H1 (cell line): ENCODE results near the gene SLC23A2. TPM values are rescaled to one million over a fixed set of nuclear protein-coding genes. Genes with fewer than 3 reads are reported as not detected.

Experiments
- CTCF ChIA-PET: fragments of 300-600 bp; sonication (Branson Sonifier 250); formaldehyde crosslinking; loops from one replicate; lab custom pipeline; 2021; ENCODE audit not compliant: partially characterized antibody; lab: Charles Lee
- POLR2A ChIA-PET: fragments of 300-600 bp; sonication (Branson Sonifier 250); formaldehyde crosslinking; loops from one replicate; lab custom pipeline; 2021; ENCODE audit warnings: inconsistent platforms; ENCODE audit not compliant: partially characterized antibody; lab: Charles Lee
- DNase-seq, 2 experiments: peaks; one replicate each; pipeline versions ENCODE4 v3.0.0 to v3.0.0-alpha.2; 2010 to 2022; ENCODE audit warnings: low spot score in 2 of 2, low read depth in 1 of 2, mixed read lengths in 1 of 2
- FAIRE-seq: peaks from 2 replicates; lab custom pipeline; 2011; peaks lifted over from hg19 to GRCh38; lab: Jason Lieb, UNC
- H2AFZ ChIP-seq: 2 replicates; pipeline ENCODE4 v1.8.1; 2012; ENCODE audit warnings: low read length, inconsistent platforms
- H2AK5ac ChIP-seq: 2 replicates; pipeline ENCODE4 v1.6.1; 2013; ENCODE audit warnings: low read depth, low read length
- H2BK120ac ChIP-seq: replicated peaks from 2 replicates; pipeline ENCODE3; 2013; ENCODE audit warnings: low read depth, low read length, inconsistent platforms
- H2BK12ac ChIP-seq: 2 replicates; pipeline ENCODE4 v1.6.1; 2013; ENCODE audit warnings: low read depth, low read length
- H2BK15ac ChIP-seq: 2 replicates; pipeline ENCODE4 v1.6.1; 2013; ENCODE audit warnings: low read length
- H2BK20ac ChIP-seq: 2 replicates; pipeline ENCODE4 v1.6.1; 2013; ENCODE audit warnings: low read length
- H2BK5ac ChIP-seq: 2 replicates; pipeline ENCODE4 v1.6.1; 2013; ENCODE audit warnings: low read depth, low read length
- H3K14ac ChIP-seq: 2 replicates; pipeline ENCODE4 v1.6.1; 2013; ENCODE audit warnings: inconsistent platforms; ENCODE audit not compliant: insufficient read length
- H3K18ac ChIP-seq: 2 replicates; pipeline ENCODE4 v1.6.1; 2013; ENCODE audit warnings: low read length; ENCODE audit errors: extremely low read depth
- H3K23ac ChIP-seq: 2 replicates; pipeline ENCODE4 v1.6.1; 2013; ENCODE audit warnings: inconsistent platforms; ENCODE audit not compliant: insufficient read length
- H3K23me2 ChIP-seq: 2 replicates; pipeline ENCODE4 v1.6.1; 2013; ENCODE audit warnings: low read depth, low read length
- H3K27ac ChIP-seq: 2 replicates; pipeline ENCODE4 v1.6.1; 2011; ENCODE audit warnings: low read depth, low read length, inconsistent platforms
- H3K27me3 ChIP-seq, 4 experiments: replicated peaks in 1 of 4; 1 replicate in 1 of 4; 2 replicates in 3 of 4; pipeline versions ENCODE4 v1.6.1 to v1.8.1; 2011 to 2013; ENCODE audit warnings: low read length in 3 of 4, mild to moderate bottlenecking in 3 of 4, inconsistent platforms in 2 of 4, mixed read lengths in 2 of 4, moderate library complexity in 1 of 4; ENCODE audit not compliant: control insufficient read depth in 3 of 4, insufficient read depth in 3 of 4; ENCODE audit errors: extremely low read depth in 1 of 4
- H3K36me3 ChIP-seq, 4 experiments: 2 replicates each; pipeline versions ENCODE4 v1.6.1 to v1.8.1; 2011 to 2013; ENCODE audit warnings: mild to moderate bottlenecking in 4 of 4, low read length in 3 of 4, moderate library complexity in 2 of 4, control low read depth in 1 of 4, inconsistent platforms in 1 of 4; ENCODE audit not compliant: insufficient read depth in 4 of 4, control insufficient read depth in 2 of 4
- H3K4ac ChIP-seq: replicated peaks from 2 replicates; pipeline ENCODE3; 2013; ENCODE audit warnings: low read length, low read depth, mixed read lengths, inconsistent platforms; ENCODE audit not compliant: insufficient read length
- H3K4me1 ChIP-seq, 4 experiments: replicated peaks in 1 of 4; 1 replicate in 1 of 4; 2 replicates in 3 of 4; pipeline versions ENCODE4 v1.6.1 to v1.8.1; 2011 to 2013; ENCODE audit warnings: low read length in 3 of 4, inconsistent platforms in 2 of 4, mixed read lengths in 1 of 4; ENCODE audit not compliant: insufficient read depth in 4 of 4, control insufficient read depth in 3 of 4
- H3K4me2 ChIP-seq, 2 experiments: 2 replicates each; pipeline versions ENCODE4 v1.6.1 to v1.8.1; 2011 to 2013; ENCODE audit warnings: low read depth in 2 of 2, low read length in 2 of 2, control low read depth in 1 of 2, inconsistent platforms in 1 of 2, mild to moderate bottlenecking in 1 of 2; ENCODE audit not compliant: insufficient read depth in 1 of 2
- H3K4me3 ChIP-seq, 4 experiments: fragments of 200-600, 300-600 bp in 1 of 4; sonication (generic), shearing (Covaris generic), sonication (Bioruptor Twin) in 1 of 4; 2 replicates each; pipeline versions ENCODE4 v1.5.1 to v1.8.1; 2011 to 2016; ENCODE audit warnings: low read length in 4 of 4, low read depth in 3 of 4, control low read depth in 2 of 4, inconsistent platforms in 2 of 4, mild to moderate bottlenecking in 2 of 4, mixed read lengths in 1 of 4, moderate library complexity in 1 of 4; ENCODE audit not compliant: insufficient read depth in 2 of 4; ENCODE audit errors: extremely low read depth in 1 of 4
- H3K56ac ChIP-seq: replicated peaks from 2 replicates; pipeline ENCODE3; 2013; ENCODE audit warnings: low read depth, mild to moderate bottlenecking, mixed read lengths, low read length, inconsistent platforms; ENCODE audit not compliant: insufficient read length
- H3K79me1 ChIP-seq: 2 replicates; pipeline ENCODE4 v1.6.1; 2013; ENCODE audit warnings: low read depth, low read length, control low read depth
- H3K79me2 ChIP-seq, 2 experiments: 2 replicates each; pipeline versions ENCODE4 v1.6.1 to v1.8.1; 2012 to 2013; ENCODE audit warnings: low read length in 2 of 2, mild to moderate bottlenecking in 2 of 2, inconsistent platforms in 1 of 2; ENCODE audit not compliant: insufficient read depth in 2 of 2, control insufficient read depth in 1 of 2
- H3K9ac ChIP-seq, 4 experiments: replicated peaks in 1 of 4; 1 replicate in 1 of 4; 2 replicates in 3 of 4; pipeline versions ENCODE4 v1.6.1 to v1.8.1; 2011 to 2013; ENCODE audit warnings: low read depth in 3 of 4, low read length in 3 of 4, control low read depth in 2 of 4, mild to moderate bottlenecking in 2 of 4, moderate library complexity in 2 of 4, inconsistent platforms in 1 of 4; ENCODE audit errors: extremely low read depth in 1 of 4
- H3K9me3 ChIP-seq, 2 experiments: 2 replicates each; pipeline versions ENCODE4 v1.6.1 to v1.8.1; 2012 to 2013; ENCODE audit warnings: mild to moderate bottlenecking in 2 of 2, moderate library complexity in 2 of 2, control low read depth in 1 of 2, inconsistent platforms in 1 of 2, low read depth in 1 of 2, low read length in 1 of 2, mixed read lengths in 1 of 2; ENCODE audit not compliant: insufficient read depth in 2 of 2
- H4K20me1 ChIP-seq, 2 experiments: replicated peaks in 1 of 2; 2 replicates each; pipeline versions ENCODE3 to v1.8.1; 2011 to 2013; ENCODE audit warnings: inconsistent platforms in 2 of 2, low read length in 2 of 2, mild to moderate bottlenecking in 1 of 2; ENCODE audit not compliant: insufficient read depth in 2 of 2, control insufficient read depth in 1 of 2
- H4K5ac ChIP-seq: 2 replicates; pipeline ENCODE4 v1.6.1; 2013; ENCODE audit warnings: low read length, low read depth, mixed read lengths, inconsistent platforms; ENCODE audit not compliant: insufficient read length
- H4K8ac ChIP-seq: 2 replicates; pipeline ENCODE4 v1.8.0; 2013; ENCODE audit warnings: mild to moderate bottlenecking, moderate library complexity, low read length, inconsistent platforms; ENCODE audit not compliant: insufficient read depth; ENCODE audit errors: extremely low read depth
- H4K91ac ChIP-seq: replicated peaks from 2 replicates; pipeline ENCODE3; 2013; ENCODE audit warnings: low read length, mixed read lengths, inconsistent platforms; ENCODE audit not compliant: insufficient read length
- EZH2 ChIP-seq: fragments of 200-600 bp; sonication (generic); IDR thresholded peaks from 2 replicates; pipeline ENCODE4 v1.7.1; 2012; ENCODE audit warnings: low read depth, mild to moderate bottlenecking, moderate library complexity, low read length, inconsistent platforms; ENCODE audit not compliant: severe bottlenecking
- GABPA ChIP-seq: IDR thresholded peaks from 2 replicates; pipeline ENCODE4 v1.6.1; 2011; ENCODE audit warnings: mild to moderate bottlenecking, low read length, moderate library complexity, borderline replicate concordance; ENCODE audit not compliant: insufficient read depth
- GTF2F1 ChIP-seq: IDR thresholded peaks from 2 replicates; pipeline ENCODE4 v1.6.1; 2012; ENCODE audit warnings: low read depth, low read length, improper control_type of control experiment, borderline replicate concordance
- RFX5 ChIP-seq: IDR thresholded peaks from 2 replicates; pipeline ENCODE4 v1.6.1; 2011; ENCODE audit warnings: low read depth, low read length, improper control_type of control experiment, borderline replicate concordance
- RNF2 ChIP-seq: fragments of 200-900, 300-1000 bp; sonication (generic); IDR thresholded peaks from 2 replicates; pipeline ENCODE4 v1.7.1; 2016; ENCODE audit warnings: borderline replicate concordance, low read depth, mild to moderate bottlenecking, antibody characterized with exemption, low read length; ENCODE audit not compliant: poor library complexity, severe bottlenecking; ENCODE audit errors: missing control alignments
- SIX5 ChIP-seq: IDR thresholded peaks from 2 replicates; pipeline ENCODE4 v1.6.1; 2011; ENCODE audit warnings: mild to moderate bottlenecking, low read depth, low read length
- SRF ChIP-seq: IDR thresholded peaks from 2 replicates; pipeline ENCODE4 v1.6.1; 2011; ENCODE audit warnings: mild to moderate bottlenecking, low read depth, low read length, moderate library complexity
- SUZ12 ChIP-seq: fragments of 200-600 bp; sonication (generic); IDR thresholded peaks from 2 replicates; pipeline ENCODE4 v1.6.1; 2012; ENCODE audit warnings: mild to moderate bottlenecking, inconsistent platforms, low read length, moderate library complexity, mixed read lengths
- WGBS, 2 experiments: shearing (Covaris generic) in 1 of 2; methylation state at CpG; one replicate each; pipeline versions ENCODE4 v1.1.6 to v1.1.7; 2013 to 2015; ENCODE audit warnings: low lambda C conversion rate in 2 of 2, mixed read lengths in 2 of 2, inconsistent platforms in 1 of 2, low coverage in 1 of 2, missing lambda C conversion rate in 1 of 2; ENCODE audit not compliant: insufficient replicate concordance in 2 of 2, insufficient coverage in 1 of 2, insufficient read length in 1 of 2; ENCODE audit errors: extremely low coverage in 1 of 2, missing lambda C conversion rate in 1 of 2; 5-methylcytosine and 5-hydroxymethylcytosine counted together
- polyA plus RNA-seq, 7 experiments: library from polyadenylated mRNA; depleted of rRNA in 3 of 7; stranded (reverse) in 5 of 7; unstranded in 2 of 7; fragments of >200 nt in 5 of 7; fragments of 200-250 nt in 2 of 7; gene quantifications; 1 replicate in 5 of 7; 2 replicates in 1 of 7; 4 replicates in 1 of 7; pipeline versions ENCODE4 v1.2.1 to v1.2.3, GENCODE V29; 2011 to 2013; ENCODE audit warnings: missing spikeins in 2 of 7, mixed read lengths in 2 of 7
- total RNA-seq: library from RNA; stranded (reverse); fragmentation: NEBNext Ultra II Directional; extraction: Animal tissue kit (Norgen Biotek cat#: 25700); gene quantifications from 2 replicates; pipeline ENCODE4 v1.2.1, GENCODE V29; 2021
- TF ChIP-seq, protein P1 (sequence below): IDR thresholded peaks from 2 replicates; pipeline ENCODE4 v1.6.1; 2011; ENCODE audit warnings: low read length, improper control_type of control experiment

The SLC23A2 gene
- total and polyA plus RNA-seq, 2 of the 8 experiments (the other 6 are each of a cell fraction or from before 2014, with no cell fraction given) = 17.0 to 18.6 TPM

DNA sequence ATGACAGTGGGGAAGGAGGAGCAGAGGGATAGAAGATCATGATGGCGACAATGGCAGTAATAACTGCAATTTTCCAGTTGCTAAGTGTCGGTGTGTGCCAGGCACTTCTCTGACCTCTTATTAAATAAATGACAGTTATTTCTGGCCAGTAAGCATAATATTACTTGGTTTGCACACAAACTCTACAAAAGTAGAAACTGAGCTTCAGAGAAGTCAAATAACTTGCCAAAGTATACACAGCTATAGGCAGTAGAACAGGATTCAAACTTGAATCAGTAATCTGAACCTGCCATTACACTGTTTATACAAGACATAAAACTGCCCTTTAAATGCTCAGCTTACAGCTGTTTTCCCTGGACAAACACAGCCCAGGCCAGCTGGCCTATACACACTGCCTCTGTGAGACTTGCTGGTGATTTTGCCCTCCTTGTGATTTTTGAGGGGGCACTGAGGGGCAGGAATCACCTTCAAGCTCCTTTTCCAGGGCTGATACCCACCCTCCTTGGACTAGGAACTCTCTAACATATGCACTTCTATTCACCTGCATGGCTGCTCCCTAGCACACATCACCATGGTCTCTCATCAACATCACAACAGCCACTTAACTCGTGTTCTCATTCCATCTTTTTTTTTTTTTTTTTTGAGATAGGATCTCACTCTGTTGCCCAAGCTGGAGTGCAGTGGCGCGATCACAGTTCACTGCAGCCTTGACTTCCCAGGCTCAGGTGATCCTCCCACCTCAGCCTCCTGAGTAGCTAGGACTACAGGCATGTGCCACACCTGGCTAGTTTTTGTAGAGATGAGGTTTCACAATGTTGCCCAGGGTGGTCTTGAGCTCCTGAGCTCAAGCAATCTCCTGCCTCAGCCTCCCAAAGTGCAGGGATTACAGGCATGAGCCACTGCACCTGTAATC, 63.6 kb downstream of the SLC23A2 start:
- Histone ChIP-seq H3K4me1 (peaks cover 0 to 4% (median 1%) of the 10 kb centered on the region in 4 experiments; a peak in 2 of 7 replicates), H3K4me2 (no peak overlapping the region), H4K91ac (no peak overlapping the region), H3K4ac (no peak overlapping the region), H3K27ac (no peak overlapping the region), H4K20me1 (peaks cover 0 to 6% of the 10 kb centered on the region in 2 experiments), H3K79me2 (no peaks in the 10 kb centered on the region), H3K79me1 (peaks cover 3% of the 10 kb centered on the region; the same call in 1 of the 2 replicates), H4K8ac (no peak overlapping the region), H2BK15ac (no peak overlapping the region), H2BK12ac (no peak overlapping the region), H2AK5ac (no peak overlapping the region), H4K5ac (no peak overlapping the region), H3K9ac (no peak overlapping the region), H3K4me3 (no peak overlapping the region), H2AFZ (no peak overlapping the region), H2BK5ac (no peak overlapping the region), H3K23ac (no peak overlapping the region), H3K23me2 (no peaks in the 10 kb centered on the region), H2BK20ac (no peak overlapping the region), H3K9me3 (no peaks in the 10 kb centered on the region), H2BK120ac (no peak overlapping the region), H3K27me3 (no peaks in the 10 kb centered on the region), H3K14ac (no peak overlapping the region), H3K56ac (no peak overlapping the region), H3K18ac (no peak overlapping the region), H3K36me3 (no peaks in the 10 kb centered on the region)
- ChIA-PET POLR2A (no interaction called here), CTCF (interaction anchor here (0.7 to 0.8 kb wide), 2 partner anchors 10 to 126 kb away, joined by 3 to 4 read pairs; no protein-coding TSS in a partner anchor)
- DNase-seq (no peak), FAIRE-seq (no peak)
- 75% methylated on average over 5 of the region's 5 CpGs; no CpG with 5 or more reads in 1 of the 2 experiments for WGBS, 2 experiments
- TF ChIP-seq RNF2 (no peak), GABPA (no peak), EZH2 (no peak), SUZ12 (no peak), SIX5 (no peak), GTF2F1 (no peak), RFX5 (no peak), SRF (no peak)
- TF ChIP-seq, protein P1, sequence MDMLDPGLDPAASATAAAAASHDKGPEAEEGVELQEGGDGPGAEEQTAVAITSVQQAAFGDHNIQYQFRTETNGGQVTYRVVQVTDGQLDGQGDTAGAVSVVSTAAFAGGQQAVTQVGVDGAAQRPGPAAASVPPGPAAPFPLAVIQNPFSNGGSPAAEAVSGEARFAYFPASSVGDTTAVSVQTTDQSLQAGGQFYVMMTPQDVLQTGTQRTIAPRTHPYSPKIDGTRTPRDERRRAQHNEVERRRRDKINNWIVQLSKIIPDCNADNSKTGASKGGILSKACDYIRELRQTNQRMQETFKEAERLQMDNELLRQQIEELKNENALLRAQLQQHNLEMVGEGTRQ = no peak
